ENCODE results near the gene EPHA3.

GRCh38 chr3:89297199-89297598 is 189.8 kb downstream of the EPHA3 start:
- TF ChIP-seq JUNB (IDR thresholded peaks at IDR 0.05) (no peak), RAD21 (conservative IDR thresholded peaks at IDR 0.05 in 1 of 2, IDR thresholded peaks at IDR 0.05 in 1 of 2) (no peak), POLR2A (IDR thresholded peaks at IDR 0.05; ENCODE audit: low read length) (no peak), CTCF (IDR thresholded peaks at IDR 0.05) (no peak), ZFP36 (IDR thresholded peaks at IDR 0.05; ENCODE audit: borderline replicate concordance, partially characterized antibody) (no peak), SREBF2 (IDR thresholded peaks at IDR 0.05) (no peak), EP300 (IDR thresholded peaks at IDR 0.05) (no peak)
- TF ChIP-seq, protein P1, sequence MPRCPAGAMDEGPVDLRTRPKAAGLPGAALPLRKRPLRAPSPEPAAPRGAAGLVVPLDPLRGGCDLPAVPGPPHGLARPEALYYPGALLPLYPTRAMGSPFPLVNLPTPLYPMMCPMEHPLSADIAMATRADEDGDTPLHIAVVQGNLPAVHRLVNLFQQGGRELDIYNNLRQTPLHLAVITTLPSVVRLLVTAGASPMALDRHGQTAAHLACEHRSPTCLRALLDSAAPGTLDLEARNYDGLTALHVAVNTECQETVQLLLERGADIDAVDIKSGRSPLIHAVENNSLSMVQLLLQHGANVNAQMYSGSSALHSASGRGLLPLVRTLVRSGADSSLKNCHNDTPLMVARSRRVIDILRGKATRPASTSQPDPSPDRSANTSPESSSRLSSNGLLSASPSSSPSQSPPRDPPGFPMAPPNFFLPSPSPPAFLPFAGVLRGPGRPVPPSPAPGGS (IDR thresholded peaks at IDR 0.05), result no peak
- TF ChIP-seq, protein P2, sequence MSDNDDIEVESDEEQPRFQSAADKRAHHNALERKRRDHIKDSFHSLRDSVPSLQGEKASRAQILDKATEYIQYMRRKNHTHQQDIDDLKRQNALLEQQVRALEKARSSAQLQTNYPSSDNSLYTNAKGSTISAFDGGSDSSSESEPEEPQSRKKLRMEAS (IDR thresholded peaks at IDR 0.05), result no peak

All from A549 (cell line).